Choroid plexus epithelial cell (primary cell): ENCODE results near the gene ANXA2.

Experiments
- DNase-seq: peaks from one replicate; pipeline ENCODE4 v3.0.0-alpha.2; 2010; ENCODE audit warnings: low read depth
- H3K4me3 ChIP-seq: 2 replicates; pipeline ENCODE4 v1.5.1; 2011; ENCODE audit warnings: low read depth, mild to moderate bottlenecking, control low read depth, low read length, moderate library complexity
- TF ChIP-seq, protein P1 (sequence below): conservative IDR thresholded peaks from 2 replicates; pipeline ENCODE4 v1.5.1; 2011; ENCODE audit warnings: low read depth, mild to moderate bottlenecking, control low read depth, inconsistent platforms, low read length, moderate library complexity

ANXA2 gene

DNA sequence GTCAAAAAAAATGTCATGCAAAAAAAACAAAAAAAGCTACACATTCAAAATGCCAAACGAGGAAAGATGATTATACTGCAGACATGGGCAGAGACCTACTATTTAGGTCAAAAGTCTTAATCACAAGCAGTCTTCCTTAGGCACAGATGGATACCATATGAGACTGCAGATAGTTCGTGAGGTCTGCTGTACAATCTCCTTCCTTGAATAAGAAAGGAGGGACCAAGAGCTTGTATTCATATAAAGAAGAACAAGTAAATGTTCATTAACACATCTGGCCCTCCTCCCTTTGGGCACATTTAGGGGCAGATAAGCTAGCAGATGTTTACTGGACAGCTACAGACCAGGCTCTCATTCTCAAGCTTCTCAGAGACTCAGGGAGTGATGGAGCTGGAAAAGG, 45.3 kb downstream of the ANXA2 start:
- H3K4me3 ChIP-seq: no peak overlapping the region
- no peak for DNase-seq
- TF ChIP-seq, protein P1, sequence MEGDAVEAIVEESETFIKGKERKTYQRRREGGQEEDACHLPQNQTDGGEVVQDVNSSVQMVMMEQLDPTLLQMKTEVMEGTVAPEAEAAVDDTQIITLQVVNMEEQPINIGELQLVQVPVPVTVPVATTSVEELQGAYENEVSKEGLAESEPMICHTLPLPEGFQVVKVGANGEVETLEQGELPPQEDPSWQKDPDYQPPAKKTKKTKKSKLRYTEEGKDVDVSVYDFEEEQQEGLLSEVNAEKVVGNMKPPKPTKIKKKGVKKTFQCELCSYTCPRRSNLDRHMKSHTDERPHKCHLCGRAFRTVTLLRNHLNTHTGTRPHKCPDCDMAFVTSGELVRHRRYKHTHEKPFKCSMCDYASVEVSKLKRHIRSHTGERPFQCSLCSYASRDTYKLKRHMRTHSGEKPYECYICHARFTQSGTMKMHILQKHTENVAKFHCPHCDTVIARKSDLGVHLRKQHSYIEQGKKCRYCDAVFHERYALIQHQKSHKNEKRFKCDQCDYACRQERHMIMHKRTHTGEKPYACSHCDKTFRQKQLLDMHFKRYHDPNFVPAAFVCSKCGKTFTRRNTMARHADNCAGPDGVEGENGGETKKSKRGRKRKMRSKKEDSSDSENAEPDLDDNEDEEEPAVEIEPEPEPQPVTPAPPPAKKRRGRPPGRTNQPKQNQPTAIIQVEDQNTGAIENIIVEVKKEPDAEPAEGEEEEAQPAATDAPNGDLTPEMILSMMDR: no peak

DNA sequence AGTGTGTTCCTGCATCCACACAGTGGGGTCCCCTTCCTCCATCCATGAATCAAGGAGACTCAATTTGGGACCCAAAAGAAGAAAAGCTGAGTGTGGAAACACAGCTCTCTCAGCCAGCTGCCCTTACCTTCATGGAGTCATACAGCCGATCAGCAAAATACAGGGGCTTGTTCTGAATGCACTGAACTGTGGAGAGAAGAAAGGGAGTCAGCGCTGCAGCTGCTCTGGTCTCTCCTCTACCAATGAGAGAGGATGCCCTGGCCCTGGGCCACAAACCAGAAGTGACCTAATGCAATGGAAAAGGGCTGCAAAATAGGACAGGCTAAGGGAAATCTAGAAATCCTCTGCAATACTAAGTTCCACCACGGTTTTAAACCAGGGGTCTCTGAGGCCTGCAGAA, 46.7 kb downstream of the ANXA2 start:
- no peak overlapping the region for H3K4me3 ChIP-seq
- DNase-seq: peak; percentile 48
- TF ChIP-seq, protein P1: no peak

DNA sequence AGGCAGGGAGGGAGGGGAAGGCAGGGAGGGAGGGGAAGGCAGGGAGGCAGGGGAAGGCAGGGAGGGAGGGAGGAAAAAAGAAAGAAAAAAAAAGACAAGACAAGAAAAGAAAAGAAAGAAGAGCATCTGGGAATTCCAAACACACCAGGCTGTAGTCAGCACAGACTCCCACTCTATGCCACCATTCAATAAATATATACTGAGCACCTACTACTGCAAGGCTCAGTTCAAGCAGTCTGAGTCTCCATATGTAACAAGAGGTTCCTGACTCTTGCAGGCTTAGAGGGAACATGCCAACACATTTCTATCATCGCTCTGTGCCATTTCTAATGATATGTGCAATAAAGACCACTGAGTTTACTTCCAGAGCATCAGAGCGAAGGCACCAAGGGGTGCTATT, 47.7 kb downstream of the ANXA2 start:
- TF ChIP-seq, protein P1: no peak
- H3K4me3 ChIP-seq: no peak overlapping the region
- DNase-seq: peak; percentile 22

DNA sequence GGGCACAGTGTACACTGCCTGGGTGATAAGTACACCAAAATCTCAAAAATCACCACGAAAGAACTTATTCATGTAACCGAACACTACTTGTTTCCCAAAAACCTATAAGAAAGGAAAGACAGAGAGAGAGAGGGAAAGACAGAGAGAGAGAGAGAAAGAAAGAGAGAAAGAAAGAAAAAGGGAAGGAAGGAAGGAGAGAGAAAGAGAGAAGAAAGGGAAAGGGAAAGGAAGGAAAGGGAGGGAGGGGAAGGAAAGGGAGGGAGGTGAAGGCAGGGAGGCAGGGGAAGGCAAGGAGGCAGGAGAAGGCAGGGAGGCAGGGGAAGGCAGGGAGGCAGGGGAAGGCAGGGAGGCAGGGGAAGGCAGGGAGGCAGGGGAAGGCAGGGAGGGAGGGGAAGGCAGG, 48.2 kb downstream of the ANXA2 start:
- TF ChIP-seq, protein P1: no peak
- no peak overlapping the region for H3K4me3 ChIP-seq
- DNase-seq: no peak

DNA sequence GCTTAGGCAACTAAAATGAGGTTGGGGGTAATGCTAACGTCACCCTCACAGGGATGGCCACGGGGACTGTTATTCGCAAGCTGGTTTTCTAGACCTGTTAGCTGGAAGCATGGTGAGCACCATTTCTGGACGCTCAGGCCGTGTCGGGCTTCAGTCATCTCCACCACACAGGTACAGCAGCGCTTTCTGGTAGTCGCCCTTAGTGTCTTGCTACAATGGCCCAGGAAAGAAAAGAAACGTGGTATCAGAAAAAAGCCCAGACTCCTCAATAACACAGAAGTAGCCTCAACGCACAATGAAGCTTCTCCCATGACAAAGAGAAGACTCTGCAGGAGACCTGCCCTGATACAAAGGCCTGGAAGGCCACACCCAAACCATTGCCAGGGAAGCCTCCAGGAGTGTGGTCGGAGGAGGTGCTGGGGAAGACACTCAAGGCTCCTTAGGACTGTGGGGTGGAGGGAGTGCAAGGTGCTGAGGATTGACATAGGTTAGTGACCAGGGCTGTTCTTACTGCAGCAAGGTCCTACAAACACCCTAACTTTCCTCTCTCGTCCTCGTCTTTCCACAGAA, 50.2 kb downstream of the ANXA2 start:
- DNase-seq: no peak
- TF ChIP-seq, protein P1: no peak
- H3K4me3 ChIP-seq: no peak overlapping the region

DNA sequence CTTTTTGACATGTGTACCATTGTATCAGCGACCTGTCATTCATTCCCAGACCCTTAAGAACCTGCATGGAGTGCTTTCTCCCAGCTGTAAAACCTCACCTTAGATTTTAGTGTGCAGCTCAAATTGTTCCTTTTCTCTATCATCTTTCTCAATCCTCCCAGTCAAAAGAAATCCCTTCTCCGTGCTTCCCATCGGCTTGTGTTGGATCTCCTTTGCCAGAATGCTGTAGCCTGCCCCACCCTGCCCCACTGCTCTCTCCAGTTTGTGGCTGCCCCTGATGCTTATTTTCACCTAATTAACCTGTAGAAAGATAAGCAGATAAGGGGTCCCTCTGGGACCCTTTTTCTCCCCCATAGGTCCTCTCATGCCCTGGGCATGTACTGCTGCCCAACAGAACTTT, 51.1 kb downstream of the ANXA2 start:
- TF ChIP-seq, protein P1: no peak
- H3K4me3 ChIP-seq: no peak overlapping the region
- DNase-seq: no peak

DNA sequence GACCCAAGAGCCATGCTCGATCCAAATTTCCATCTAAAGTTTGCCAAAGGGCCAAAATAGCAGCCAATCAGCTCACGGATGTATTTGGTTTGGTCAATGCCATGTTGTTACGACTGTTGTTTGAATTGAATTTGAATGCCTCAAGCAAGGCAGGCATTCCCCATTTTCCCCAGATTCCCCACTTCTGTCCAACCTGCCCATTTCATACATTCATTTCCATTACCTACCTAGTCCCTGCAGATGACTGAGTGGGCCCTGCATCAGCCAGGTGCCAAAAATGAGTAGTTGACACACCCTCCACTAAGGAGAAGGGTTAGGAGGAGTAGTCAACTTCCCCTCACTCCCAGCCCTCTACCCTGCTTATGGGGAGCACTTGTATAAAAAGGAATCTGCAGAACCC, 51.7 kb downstream of the ANXA2 start:
- TF ChIP-seq, protein P1: no peak
- no peak for DNase-seq
- H3K4me3 ChIP-seq: no peak overlapping the region
